Osteocyte (in vitro differentiated cells): ENCODE measurements around the gene RSPH1. TPM values are rescaled to one million over a fixed set of nuclear protein-coding genes. Genes with fewer than 3 reads are reported as not detected.

Experiments used
- DNase-seq: peaks from one replicate; pipeline ENCODE4 v3.0.0; 2021; ENCODE audit warnings: mixed read lengths; ENCODE audit not compliant: unreplicated experiment; ENCODE audit errors: extremely low spot score
- H3K27ac Mint-ChIP-seq: one replicate; pipeline ENCODE4 v1.8.0; 2021; ENCODE audit warnings: mild to moderate bottlenecking, mixed read lengths; ENCODE audit not compliant: unreplicated experiment
- H3K27me3 Mint-ChIP-seq: one replicate; pipeline ENCODE4 v1.8.0; 2021; ENCODE audit warnings: mixed read lengths; ENCODE audit not compliant: unreplicated experiment
- H3K36me3 Mint-ChIP-seq: one replicate; pipeline ENCODE4 v1.8.0; 2021; ENCODE audit warnings: mixed read lengths; ENCODE audit not compliant: unreplicated experiment
- H3K4me1 Mint-ChIP-seq: one replicate; pipeline ENCODE4 v1.8.0; 2021; ENCODE audit warnings: mixed read lengths; ENCODE audit not compliant: unreplicated experiment
- H3K4me3 Mint-ChIP-seq: one replicate; pipeline ENCODE4 v1.8.0; 2021; ENCODE audit warnings: mild to moderate bottlenecking, moderate library complexity, mixed read lengths; ENCODE audit not compliant: unreplicated experiment
- H3K9me3 Mint-ChIP-seq: one replicate; pipeline ENCODE4 v1.8.0; 2021; ENCODE audit warnings: mixed read lengths; ENCODE audit not compliant: unreplicated experiment
- CTCF ChIP-seq: fragments of 200-600 bp; sonication (generic); IDR thresholded peaks from 2 replicates; pipeline ENCODE4 v1.5.0; 2021; ENCODE audit warnings: antibody characterized with exemption, mild to moderate bottlenecking, moderate library complexity
- total RNA-seq: library from RNA; stranded (reverse); gene quantifications from 2 replicates; pipeline ENCODE4 v1.2.1, GENCODE V29; 2021

RSPH1 gene
- total RNA-seq, 1 donor from 2014 or later, result 0.19 TPM

- H3K36me3 Mint-ChIP-seq, result no peaks in the 10 kb centered on the region
- H3K9me3 Mint-ChIP-seq, result no peaks in the 10 kb centered on the region
- DNase-seq, result no peak
Measured at GRCh38 chr21:42453986-42454570, 41.9 kb downstream of the RSPH1 start.

GRCh38 chr21:42453224-42453985 lies 42.6 kb downstream of the RSPH1 start:
- H3K4me3 Mint-ChIP-seq, result no peak overlapping the region
- TF ChIP-seq CTCF, result no peak
- H3K27me3 Mint-ChIP-seq, result peaks cover 2% of the 10 kb centered on the region
- no peak for DNase-seq
- H3K27ac Mint-ChIP-seq, result no peak overlapping the region
- peaks cover 25% of the 10 kb centered on the region for H3K4me1 Mint-ChIP-seq
- no peaks in the 10 kb centered on the region for H3K9me3 Mint-ChIP-seq
- H3K36me3 Mint-ChIP-seq, result no peaks in the 10 kb centered on the region

More at GRCh38 chr21:42453986-42454570, 41.9 kb downstream of the RSPH1 start:
- Mint-ChIP-seq H3K4me1 (peaks cover 25% of the 10 kb centered on the region), H3K27me3 (peaks cover 2% of the 10 kb centered on the region), H3K4me3 (no peak overlapping the region), H3K27ac (no peak overlapping the region)
- TF ChIP-seq CTCF, result no peak

GRCh38 chr21:42452401-42453223 lies 43.4 kb downstream of the RSPH1 start:
- Mint-ChIP-seq H3K27me3 (peaks cover 4% of the 10 kb centered on the region), H3K4me1 (peaks cover 25% of the 10 kb centered on the region), H3K27ac (no peak overlapping the region), H3K4me3 (no peak overlapping the region), H3K9me3 (no peaks in the 10 kb centered on the region), H3K36me3 (no peaks in the 10 kb centered on the region)
- no peak for DNase-seq
- TF ChIP-seq CTCF, result no peak

- Mint-ChIP-seq H3K27ac (no peak overlapping the region), H3K9me3 (no peaks in the 10 kb centered on the region)
- no peak for TF ChIP-seq CTCF
Measured at GRCh38 chr21:42451941-42452340, 44.1 kb downstream of the RSPH1 start.

GRCh38 chr21:42448686-42449085 lies 47.3 kb downstream of the RSPH1 start:
- H3K9me3 Mint-ChIP-seq, result no peaks in the 10 kb centered on the region
- no peak overlapping the region for H3K4me3 Mint-ChIP-seq
- H3K4me1 Mint-ChIP-seq, result peaks cover 13% of the 10 kb centered on the region
- H3K36me3 Mint-ChIP-seq, result no peaks in the 10 kb centered on the region
- H3K27me3 Mint-ChIP-seq, result peaks cover 16% of the 10 kb centered on the region
- DNase-seq, result no peak
- no peak overlapping the region for H3K27ac Mint-ChIP-seq
- no peak for TF ChIP-seq CTCF

More at GRCh38 chr21:42451941-42452340, 44.1 kb downstream of the RSPH1 start:
- Mint-ChIP-seq H3K4me3 (no peak overlapping the region), H3K27me3 (peaks cover 5% of the 10 kb centered on the region), H3K36me3 (no peaks in the 10 kb centered on the region), H3K4me1 (peaks cover 25% of the 10 kb centered on the region)
- DNase-seq, result no peak
